ENCODE data around the gene GMPR.

The GMPR gene

DNA sequence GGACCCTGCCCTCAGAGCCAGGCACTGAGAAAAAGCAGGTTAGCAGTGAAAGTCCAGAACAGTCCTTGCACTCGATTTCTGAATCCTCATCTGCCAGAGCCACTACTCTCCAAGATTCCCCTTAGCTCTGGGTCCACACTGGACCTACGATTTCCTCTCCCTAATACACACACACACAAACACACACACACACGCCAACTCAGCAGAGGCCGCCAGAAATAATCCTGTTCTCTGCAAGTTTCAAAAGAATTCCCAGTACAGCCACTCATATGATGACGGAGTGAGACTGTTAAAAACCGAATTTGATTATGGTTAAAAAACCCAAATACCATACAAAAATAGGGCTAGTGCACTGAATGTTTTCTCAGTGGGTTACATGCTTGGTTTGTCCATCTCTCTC lies 90.8 kb downstream of the GMPR start:
- no peak for TF ChIP-seq CTCF (conservative IDR thresholded peaks at IDR 0.05; ENCODE audit: low read depth, low read length)
- DNase-seq (ENCODE audit: low read depth), result no peak
- H3K4me3 ChIP-seq (ENCODE audit: low read depth, low read length), result no peak overlapping the region

DNA sequence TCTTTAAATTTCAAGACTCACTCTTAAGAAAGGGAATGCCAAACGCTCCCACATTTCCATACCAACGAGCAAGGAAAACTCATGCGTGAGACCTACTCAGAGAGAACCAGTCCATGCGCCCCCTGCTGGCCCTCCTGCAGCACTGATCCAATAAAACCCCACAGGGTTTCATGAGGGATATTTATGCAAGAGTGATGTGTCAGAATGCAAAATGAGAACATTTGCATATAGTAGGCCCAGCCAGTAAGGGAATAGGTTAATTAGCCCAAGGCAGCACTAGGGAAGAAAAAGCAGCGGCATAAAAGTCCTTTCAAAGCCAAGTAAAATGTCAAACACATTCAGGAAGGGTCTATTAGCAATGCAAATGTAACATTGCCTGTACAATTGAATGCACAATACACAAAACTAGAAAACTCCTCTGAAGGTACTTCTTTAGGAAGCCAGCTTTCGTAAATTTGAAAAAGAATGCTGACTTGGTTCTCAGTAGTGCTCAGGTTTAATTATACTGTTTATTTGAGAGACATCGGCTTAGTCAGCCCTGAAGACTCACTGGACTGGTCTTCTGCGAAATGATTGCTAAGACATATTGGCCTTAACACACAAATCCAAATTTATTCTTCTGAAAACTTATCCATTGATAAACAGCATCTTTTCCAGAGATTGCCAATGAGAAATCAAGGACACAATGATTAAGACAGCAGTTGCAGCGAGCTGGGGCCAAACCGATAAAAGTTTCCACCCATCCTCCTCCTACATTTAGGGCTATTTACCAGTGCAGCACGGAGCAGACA lies 93.2 kb downstream of the GMPR start:
- DNase-seq (ENCODE audit: low read depth), result peak; percentile 86
- TF ChIP-seq CTCF (conservative IDR thresholded peaks at IDR 0.05; ENCODE audit: low read depth, low read length), result peak; percentile 96
- H3K4me3 ChIP-seq (ENCODE audit: low read depth, low read length), result no peak overlapping the region

DNA sequence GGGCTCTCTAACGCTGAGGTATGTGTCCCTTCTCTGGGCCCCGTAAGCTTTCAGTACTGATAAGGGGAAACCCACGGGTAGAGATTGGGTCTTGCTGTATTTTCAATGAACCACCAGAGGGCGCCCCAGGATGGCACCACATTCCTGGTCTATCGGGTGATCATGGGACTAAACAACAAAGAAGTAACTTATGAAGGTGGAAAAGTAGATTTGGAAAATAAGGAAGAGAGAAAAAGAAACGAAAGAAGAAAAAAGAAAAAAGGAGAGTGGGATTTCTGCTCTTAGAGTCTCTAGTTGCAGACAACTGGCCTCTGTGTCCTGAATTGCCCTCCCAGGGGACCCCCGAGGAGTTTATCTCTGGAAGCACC lies 93.8 kb downstream of the GMPR start:
- peak; percentile 87 for DNase-seq (ENCODE audit: low read depth)

DNA sequence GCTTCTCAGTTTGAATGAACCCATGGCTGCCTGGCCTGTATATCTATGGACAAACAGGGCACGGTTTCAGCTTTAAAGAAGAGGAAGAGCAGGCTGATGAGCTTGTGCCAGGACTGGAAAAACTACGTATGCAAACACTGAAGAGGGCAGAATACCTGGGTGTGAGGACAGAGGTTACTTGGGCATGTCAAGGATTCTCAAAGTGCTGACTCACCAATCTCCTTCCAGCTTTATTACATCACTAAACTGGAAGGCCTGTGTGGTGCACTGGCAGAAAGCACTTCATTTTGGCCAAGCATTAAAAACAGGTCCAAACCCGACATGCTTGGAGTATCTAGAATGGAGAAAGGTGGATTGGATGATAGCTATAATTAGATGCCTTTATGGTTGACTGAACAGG lies 95.2 kb downstream of the GMPR start:
- DNase-seq (ENCODE audit: low read depth), result peak; percentile 50
- TF ChIP-seq CTCF (conservative IDR thresholded peaks at IDR 0.05; ENCODE audit: low read depth, low read length), result no peak
- H3K4me3 ChIP-seq (ENCODE audit: low read depth, low read length), result no peak overlapping the region

More for the DNA sequence above, 93.8 kb downstream of the GMPR start:
- no peak overlapping the region for H3K4me3 ChIP-seq (ENCODE audit: low read depth, low read length)
- TF ChIP-seq CTCF (conservative IDR thresholded peaks at IDR 0.05; ENCODE audit: low read depth, low read length), result peak; percentile 92

DNA sequence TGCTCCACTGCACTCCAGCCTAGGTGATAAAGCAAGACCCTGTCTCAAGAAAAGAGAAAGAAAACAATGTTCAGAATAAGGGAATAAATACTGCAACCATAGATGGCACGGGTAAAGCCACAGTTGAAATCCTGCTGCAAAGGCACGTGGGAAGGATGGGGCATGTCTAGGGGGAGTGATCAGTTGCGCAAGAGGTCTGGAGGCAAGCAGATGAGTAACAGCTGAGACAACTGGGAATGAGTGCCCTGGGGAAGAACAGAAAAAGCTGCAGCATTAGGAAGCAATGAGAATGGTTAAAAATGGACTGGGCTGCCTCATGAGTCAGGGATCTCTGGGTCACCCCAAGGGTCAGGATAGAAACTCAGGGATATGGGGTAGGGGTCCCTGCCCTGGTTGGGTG lies 96.3 kb downstream of the GMPR start:
- no peak overlapping the region for H3K4me3 ChIP-seq (ENCODE audit: low read depth, low read length)
- no peak for TF ChIP-seq CTCF (conservative IDR thresholded peaks at IDR 0.05; ENCODE audit: low read depth, low read length)
- DNase-seq (ENCODE audit: low read depth), result peak; percentile 91

DNA sequence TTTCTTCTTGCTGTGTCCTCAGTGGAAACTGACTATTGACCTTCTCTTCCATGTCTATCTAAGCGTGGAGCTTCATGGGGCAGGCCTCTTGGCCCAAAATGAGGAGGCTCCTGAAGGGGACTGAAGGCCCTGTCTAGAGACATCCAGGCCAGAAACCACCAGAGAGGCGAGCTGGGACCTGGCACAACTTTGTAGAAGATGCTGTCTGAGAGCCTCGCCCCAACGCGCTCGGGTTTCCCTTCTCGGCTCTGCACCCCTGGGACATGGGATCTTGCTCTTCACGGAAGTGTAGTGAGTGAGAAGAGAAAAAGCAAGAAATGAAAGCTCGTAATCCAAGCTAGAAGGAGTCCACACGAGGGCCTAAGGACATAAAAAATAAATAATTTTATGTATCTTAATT lies 96.8 kb downstream of the GMPR start:
- TF ChIP-seq CTCF (conservative IDR thresholded peaks at IDR 0.05; ENCODE audit: low read depth, low read length), result no peak
- no peak overlapping the region for H3K4me3 ChIP-seq (ENCODE audit: low read depth, low read length)
- DNase-seq (ENCODE audit: low read depth), result no peak

Data from choroid plexus epithelial cell (primary cell).